Measurements from ENCODE around the gene TBC1D25.

The TBC1D25 gene

GRCh38 chrX:48507246-48507645, 32.3 kb upstream of the TBC1D25 start:
- H3K27me3 ChIP-seq (replicated peaks): no peaks in the 10 kb centered on the region
- H3K27ac ChIP-seq: no peak overlapping the region
- TF ChIP-seq CTCF (IDR thresholded peaks at IDR 0.05; ENCODE audit: low read depth, low read length, missing control alignments): no peak
- DNase-seq: no peak
- no peaks in the 10 kb centered on the region for H3K36me3 ChIP-seq (replicated peaks)
- H3K4me3 ChIP-seq (ENCODE audit: low read depth, low read length): no peak overlapping the region
- in situ Hi-C loops (cut with HindIII; ENCODE audit: low pct_ligation_motif_present, low sequenced_read_pairs): no loop called here

GRCh38 chrX:48508400-48509244, 30.9 kb upstream of the TBC1D25 start, which contains the start of gene PORCN:
TSS of gene PORCN (plus strand) at chrX:48508992. CDS start at chrX:48509821, 829 bp downstream.
- Histone ChIP-seq H3K36me3 (replicated peaks) (no peaks in the 10 kb centered on the region), H3K27me3 (replicated peaks) (no peaks in the 10 kb centered on the region), H3K4me3 (ENCODE audit: low read depth, low read length) (peak within 1 kb of the TSS; percentile 80), H3K27ac (peak within 1 kb of the TSS; percentile 70)
- in situ Hi-C loops (cut with HindIII; ENCODE audit: low pct_ligation_motif_present, low sequenced_read_pairs): no loop called here
- peak; percentile 35 for DNase-seq
- TF ChIP-seq CTCF (IDR thresholded peaks at IDR 0.05; ENCODE audit: low read depth, low read length, missing control alignments): no peak

- TF ChIP-seq CTCF (IDR thresholded peaks at IDR 0.05; ENCODE audit: low read depth, low read length, missing control alignments): no peak
These were observed 30.3 kb upstream of the TBC1D25 start for GRCh38 chrX:48509245-48509590.

GRCh38 chrX:48509619-48510018, 29.9 kb upstream of the TBC1D25 start:
- H3K27ac ChIP-seq: no peak overlapping the region
- DNase-seq: no peak
- TF ChIP-seq CTCF (IDR thresholded peaks at IDR 0.05; ENCODE audit: low read depth, low read length, missing control alignments): no peak
- in situ Hi-C loops (cut with HindIII; ENCODE audit: low pct_ligation_motif_present, low sequenced_read_pairs): no loop called here
- no peaks in the 10 kb centered on the region for H3K36me3 ChIP-seq (replicated peaks)
- H3K4me3 ChIP-seq (ENCODE audit: low read depth, low read length): peak overlapping the region; percentile 80
- no peaks in the 10 kb centered on the region for H3K27me3 ChIP-seq (replicated peaks)

More at GRCh38 chrX:48509245-48509590, 30.3 kb upstream of the TBC1D25 start:
- peak overlapping the region; percentile 70 for H3K27ac ChIP-seq
- H3K36me3 ChIP-seq (replicated peaks): no peaks in the 10 kb centered on the region
- H3K27me3 ChIP-seq (replicated peaks): no peaks in the 10 kb centered on the region
- peak overlapping the region; percentile 80 for H3K4me3 ChIP-seq (ENCODE audit: low read depth, low read length)
- no peak for DNase-seq
- in situ Hi-C loops (cut with HindIII; ENCODE audit: low pct_ligation_motif_present, low sequenced_read_pairs): no loop called here

GRCh38 chrX:48511560-48511959, 28.0 kb upstream of the TBC1D25 start:
- Histone ChIP-seq H3K36me3 (replicated peaks) (no peaks in the 10 kb centered on the region), H3K27me3 (replicated peaks) (no peaks in the 10 kb centered on the region), H3K4me3 (ENCODE audit: low read depth, low read length) (no peak overlapping the region), H3K27ac (no peak overlapping the region)
- DNase-seq: no peak
- in situ Hi-C loops (cut with HindIII; ENCODE audit: low pct_ligation_motif_present, low sequenced_read_pairs): no loop called here
- peak; percentile 68 for TF ChIP-seq CTCF (IDR thresholded peaks at IDR 0.05; ENCODE audit: low read depth, low read length, missing control alignments)

Measured in brain microvascular endothelial cell (primary cell).